Breast epithelium (tissue), 4 donors: ENCODE results near the gene TTC27. TPM values are rescaled to one million over a fixed set of nuclear protein-coding genes. Genes with fewer than 3 reads are reported as not detected.
"Not testable (repeated sequence)": the region's sequence is repeated elsewhere in the genome, so short reads cannot be mapped to it uniquely, and the experiment has no call there.

Experiments
- DNase-seq, 2 donors: peaks; one replicate each; pipeline ENCODE4 v3.0.0-alpha.2; 2019; ENCODE audit warnings: low spot score in 2 of 2
- H3K27ac ChIP-seq, 2 donors: fragments of 200-600 bp; sonication (generic) in 1 of 2; one replicate each; pipeline ENCODE4 v1.5.1; 2016 to 2019; ENCODE audit warnings: mild to moderate bottlenecking in 1 of 2
- H3K27me3 ChIP-seq, 2 donors: fragments of 200-600 bp; sonication (generic) in 1 of 2; one replicate each; pipeline versions ENCODE4 v1.5.1 to v1.6.0; 2017 to 2019; ENCODE audit warnings: control low read depth in 1 of 2, mild to moderate bottlenecking in 1 of 2
- H3K36me3 ChIP-seq: fragments of 200-600 bp; one replicate; pipeline ENCODE4 v1.5.1; 2019
- H3K4me1 ChIP-seq, 2 donors: fragments of 200-600 bp; sonication (generic); one replicate each; pipeline ENCODE4 v1.5.1; 2016 to 2019; ENCODE audit warnings: control low read depth in 1 of 2
- H3K4me3 ChIP-seq, 3 donors: fragments of 200-600 bp; sonication (generic); 1 replicate in 2 of 3; 2 replicates in 1 of 3; pipeline ENCODE4 v1.5.1; 2016 to 2019; ENCODE audit warnings: mild to moderate bottlenecking in 3 of 3, moderate library complexity in 2 of 3
- H3K9me3 ChIP-seq, 2 donors: fragments of 200-600 bp; sonication (generic) in 1 of 2; one replicate each; pipeline ENCODE4 v1.5.1; 2016 to 2019; ENCODE audit warnings: control low read depth in 1 of 2
- CTCF ChIP-seq, 3 donors: fragments of 450-650 bp; IDR thresholded peaks; one replicate each; pipeline ENCODE4 v1.5.1; 2016 to 2017; ENCODE audit warnings: antibody characterized with exemption in 3 of 3, mild to moderate bottlenecking in 3 of 3, moderate library complexity in 3 of 3
- POLR2A ChIP-seq: fragments of 450-650 bp; IDR thresholded peaks from one replicate; pipeline ENCODE4 v1.6.1; 2016; ENCODE audit warnings: antibody characterized with exemption, mild to moderate bottlenecking, moderate library complexity
- POLR2AphosphoS5 ChIP-seq, 3 donors: sonication (generic); formaldehyde crosslinking; IDR thresholded peaks; one replicate each; pipeline ENCODE4 v1.6.1; 2017; ENCODE audit warnings: antibody characterized with exemption in 3 of 3
- intact Hi-C: fragments of 100-400 bp; cut with DNase I; formaldehyde crosslinking; loops from one replicate; pipeline ENCODE4 v1.15.1; 2023; ENCODE audit warnings: low total_unique reads
- total RNA-seq, 3 donors: library from RNA; depleted of rRNA; stranded (reverse); fragments of >200 nt; gene quantifications; one replicate each; pipeline ENCODE4 v1.1.0, GENCODE V29; 2016

TTC27 gene
- total RNA-seq, 3 donors from 2014 or later: 16.5 to 29.6 (median 19.0) TPM

DNA sequence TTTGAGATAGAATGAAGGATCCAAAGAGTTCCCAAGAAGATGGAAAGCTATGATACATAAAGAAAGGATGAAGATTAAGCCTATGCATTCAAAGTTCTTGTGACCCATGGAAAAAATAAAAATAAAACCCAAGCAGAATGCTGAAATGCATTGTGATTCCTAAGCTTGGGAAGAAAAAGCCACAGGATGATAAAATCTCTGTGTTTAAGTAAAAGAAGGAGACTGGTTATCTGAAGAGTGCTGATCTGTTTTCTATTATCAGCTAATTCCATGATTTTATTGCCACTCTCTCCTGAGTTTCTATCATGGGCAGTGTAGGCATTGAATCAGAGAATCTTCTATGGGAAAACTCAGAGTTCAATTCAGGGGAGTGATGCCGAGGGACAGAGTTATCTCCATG, 215.8 kb downstream of the TTC27 start:
- no peak overlapping the region for H3K4me3 ChIP-seq
- no peak overlapping the region for H3K27ac ChIP-seq
- intact Hi-C loops: no loop called here
- DNase-seq: no peak
- TF ChIP-seq POLR2AphosphoS5 (IDR thresholded peaks at IDR 0.05) (no peak), CTCF (IDR thresholded peaks at IDR 0.05) (no peak), POLR2A (no peak)
- H3K9me3 ChIP-seq: no peaks in the 10 kb centered on the region
- H3K36me3 ChIP-seq: no peaks in the 10 kb centered on the region
- H3K27me3 ChIP-seq: no peaks in the 10 kb centered on the region
- H3K4me1 ChIP-seq: no peaks in the 10 kb centered on the region

DNA sequence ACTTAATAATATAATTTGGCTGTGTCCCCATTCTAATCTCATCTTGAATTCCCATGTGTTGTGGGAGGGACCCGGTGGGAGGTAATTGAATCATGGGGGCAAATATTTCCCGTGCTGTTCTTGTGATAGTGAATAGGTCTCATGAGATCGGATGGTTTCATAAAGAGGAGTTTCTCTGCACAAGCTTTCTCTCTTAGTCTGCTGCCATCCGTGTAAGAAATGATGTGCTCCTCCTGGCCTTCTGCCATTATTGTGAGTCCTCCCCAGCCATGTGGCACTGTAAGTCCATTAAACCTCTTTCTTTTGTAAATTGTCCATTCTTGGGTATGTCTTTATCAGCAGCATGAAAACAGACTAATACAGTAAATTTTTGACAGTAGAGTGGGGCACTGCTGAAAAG, 216.4 kb downstream of the TTC27 start:
- no peak overlapping the region for H3K27ac ChIP-seq
- H3K27me3 ChIP-seq: no peaks in the 10 kb centered on the region
- no peak for TF ChIP-seq POLR2A
- no peak for TF ChIP-seq POLR2AphosphoS5 (IDR thresholded peaks at IDR 0.05)
- no peak for TF ChIP-seq CTCF (IDR thresholded peaks at IDR 0.05)
- no peaks in the 10 kb centered on the region for H3K9me3 ChIP-seq
- H3K4me3 ChIP-seq: no peak overlapping the region
- no peak for DNase-seq
- no peaks in the 10 kb centered on the region for H3K4me1 ChIP-seq
- intact Hi-C loops: no loop called here
- no peaks in the 10 kb centered on the region for H3K36me3 ChIP-seq

DNA sequence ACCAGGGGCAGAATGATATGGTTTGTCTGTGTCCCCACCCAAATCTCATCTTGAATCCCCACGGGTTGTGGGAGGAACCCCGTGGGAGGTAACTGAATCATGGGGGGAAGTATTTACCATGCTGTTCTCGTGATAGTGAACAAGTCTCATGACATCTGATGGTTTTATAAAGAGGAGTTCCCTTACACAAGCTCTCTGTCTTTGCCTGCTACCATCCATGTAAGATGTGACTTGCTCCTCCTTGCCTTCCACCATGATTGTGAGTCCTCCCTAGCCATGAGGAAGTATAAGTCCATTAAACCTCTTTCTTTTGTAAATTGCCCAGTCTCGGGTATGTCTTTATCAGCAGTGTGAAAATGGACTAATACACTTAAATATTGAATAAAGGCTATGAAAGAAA, 218.4 kb downstream of the TTC27 start:
- intact Hi-C loops, H3K36me3 ChIP-seq, H3K9me3 ChIP-seq, DNase-seq, H3K4me3 ChIP-seq, H3K27ac ChIP-seq, H3K4me1 ChIP-seq, H3K27me3 ChIP-seq: not testable (repeated sequence)

DNA sequence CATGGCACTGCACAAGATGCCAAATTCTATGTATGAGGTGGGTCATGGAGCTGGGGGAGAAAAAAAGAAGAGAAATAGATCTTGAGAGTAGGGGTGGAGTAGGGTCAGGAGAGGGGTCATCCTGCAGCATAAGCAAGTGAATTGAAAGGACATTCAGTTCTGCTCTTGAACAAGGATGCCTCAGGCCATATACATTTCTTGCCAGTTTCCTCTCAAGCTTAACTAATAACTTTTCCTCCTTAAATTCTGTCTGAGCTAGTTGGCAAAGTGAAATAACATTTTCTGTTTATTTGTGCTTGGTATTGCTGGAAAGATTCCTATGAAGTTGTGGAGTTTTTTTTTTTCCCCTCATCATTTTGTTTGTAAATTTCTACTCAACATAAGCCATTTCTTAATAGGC, 219.9 kb downstream of the TTC27 start:
- Histone ChIP-seq H3K9me3 (no peaks in the 10 kb centered on the region), H3K4me1 (no peaks in the 10 kb centered on the region), H3K4me3 (no peak overlapping the region), H3K27ac (no peak overlapping the region), H3K36me3 (no peaks in the 10 kb centered on the region), H3K27me3 (no peaks in the 10 kb centered on the region)
- intact Hi-C loops: no loop called here
- no peak for DNase-seq
- no peak for TF ChIP-seq POLR2A
- TF ChIP-seq POLR2AphosphoS5 (IDR thresholded peaks at IDR 0.05): no peak
- no peak for TF ChIP-seq CTCF (IDR thresholded peaks at IDR 0.05)

DNA sequence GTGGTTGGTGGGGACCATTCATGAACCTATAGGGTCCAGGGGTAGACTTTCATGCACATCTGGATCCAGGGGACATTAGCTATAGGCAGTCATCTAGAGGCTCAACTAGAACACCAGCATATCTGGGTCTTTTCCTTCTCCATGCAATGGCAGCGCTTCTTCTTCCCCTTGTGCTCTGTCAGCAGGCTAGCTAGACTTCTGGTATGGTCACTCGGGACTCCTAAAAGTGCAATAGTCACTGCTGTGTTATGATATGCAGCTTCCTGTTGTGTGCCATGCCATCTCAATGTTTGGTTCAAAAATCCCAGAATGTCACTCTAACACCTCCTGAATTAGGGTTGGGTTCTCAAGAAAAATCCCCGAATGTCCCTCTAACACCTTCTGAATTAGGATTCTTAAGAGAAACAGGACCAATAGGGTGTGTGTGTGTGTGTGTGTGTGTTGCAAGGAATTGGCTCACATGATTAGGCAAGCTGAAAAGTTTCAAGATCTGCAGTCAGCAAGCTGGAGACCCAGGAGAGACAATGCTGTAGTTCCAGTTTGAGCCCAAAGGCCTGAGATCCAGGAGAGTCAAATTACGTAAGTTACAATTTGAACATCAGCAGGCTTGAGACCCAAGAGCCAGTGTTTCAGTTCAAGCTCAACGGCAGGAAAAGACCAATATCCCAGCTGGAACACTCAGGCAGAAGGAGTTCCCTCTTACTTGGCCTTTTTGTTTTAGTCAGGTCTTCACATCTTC, 221.8 kb downstream of the TTC27 start:
- H3K4me1 ChIP-seq: no peaks in the 10 kb centered on the region
- DNase-seq: no peak
- no peak overlapping the region for H3K27ac ChIP-seq
- intact Hi-C loops: no loop called here
- no peaks in the 10 kb centered on the region for H3K27me3 ChIP-seq
- no peaks in the 10 kb centered on the region for H3K36me3 ChIP-seq
- H3K9me3 ChIP-seq: no peaks in the 10 kb centered on the region
- TF ChIP-seq POLR2A (no peak), POLR2AphosphoS5 (IDR thresholded peaks at IDR 0.05) (no peak), CTCF (IDR thresholded peaks at IDR 0.05) (no peak)
- no peak overlapping the region for H3K4me3 ChIP-seq
